Transverse colon (tissue), 3 donors: Measurements from ENCODE around the gene TWF2.

ENCODE experiments used
- CTCF ChIP-seq, 5 experiments: fragments of 200-600 bp in 3 of 5; fragments of 450-650 bp in 2 of 5; sonication (generic) in 3 of 5; IDR thresholded peaks; 1 replicate in 2 of 5; 2 replicates in 3 of 5; pipeline ENCODE4 v1.5.1; 2016 to 2017; ENCODE audit warnings: antibody characterized with exemption in 5 of 5, inconsistent platforms in 3 of 5, mild to moderate bottlenecking in 2 of 5, moderate library complexity in 1 of 5
- POLR2A ChIP-seq: fragments of 450-650 bp; IDR thresholded peaks from one replicate; pipeline ENCODE4 v1.6.1; 2016; ENCODE audit warnings: antibody characterized with exemption, mild to moderate bottlenecking, moderate library complexity

- no peak for TF ChIP-seq POLR2A
- no peak for TF ChIP-seq CTCF (IDR thresholded peaks at IDR 0.05)
Observed at GRCh38 chr3:52232279-52233107, 6.5 kb downstream of the TWF2 start.
